Retinal pigment epithelial cell (primary cell): ENCODE measurements around the gene MANBA.

Source experiments
- DNase-seq: peaks from one replicate; pipeline ENCODE4 v3.0.0-alpha.2; 2010; ENCODE audit warnings: low read depth
- H3K4me3 ChIP-seq: 2 replicates; pipeline ENCODE4 v1.5.1; 2011; ENCODE audit warnings: mild to moderate bottlenecking, low read length, control low read depth, moderate library complexity
- TF ChIP-seq, protein P1 (sequence below): conservative IDR thresholded peaks from 2 replicates; pipeline ENCODE4 v1.5.1; 2011; ENCODE audit warnings: low read depth, low read length, control low read depth, inconsistent platforms

Gene MANBA

DNA sequence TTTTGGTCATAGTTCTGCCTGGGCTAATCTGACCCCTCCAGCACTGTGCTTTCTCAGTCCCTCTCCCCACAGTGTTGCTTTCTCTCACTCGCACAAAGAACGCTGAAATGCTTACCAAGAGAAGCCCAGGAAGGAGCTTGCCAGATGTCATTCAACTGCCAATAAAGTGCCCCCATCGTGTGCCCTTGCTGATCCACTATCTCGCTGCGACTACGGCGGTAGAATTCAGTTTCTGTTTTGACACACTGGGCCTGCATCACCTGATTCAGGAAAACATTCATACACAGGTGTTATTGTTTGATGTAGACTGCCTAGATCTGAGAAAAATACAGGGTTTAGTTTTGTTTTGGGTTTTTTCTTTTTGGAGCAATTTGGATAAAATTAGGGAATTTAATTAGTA is 121.2 kb downstream of the MANBA start:
- TF ChIP-seq, protein P1, sequence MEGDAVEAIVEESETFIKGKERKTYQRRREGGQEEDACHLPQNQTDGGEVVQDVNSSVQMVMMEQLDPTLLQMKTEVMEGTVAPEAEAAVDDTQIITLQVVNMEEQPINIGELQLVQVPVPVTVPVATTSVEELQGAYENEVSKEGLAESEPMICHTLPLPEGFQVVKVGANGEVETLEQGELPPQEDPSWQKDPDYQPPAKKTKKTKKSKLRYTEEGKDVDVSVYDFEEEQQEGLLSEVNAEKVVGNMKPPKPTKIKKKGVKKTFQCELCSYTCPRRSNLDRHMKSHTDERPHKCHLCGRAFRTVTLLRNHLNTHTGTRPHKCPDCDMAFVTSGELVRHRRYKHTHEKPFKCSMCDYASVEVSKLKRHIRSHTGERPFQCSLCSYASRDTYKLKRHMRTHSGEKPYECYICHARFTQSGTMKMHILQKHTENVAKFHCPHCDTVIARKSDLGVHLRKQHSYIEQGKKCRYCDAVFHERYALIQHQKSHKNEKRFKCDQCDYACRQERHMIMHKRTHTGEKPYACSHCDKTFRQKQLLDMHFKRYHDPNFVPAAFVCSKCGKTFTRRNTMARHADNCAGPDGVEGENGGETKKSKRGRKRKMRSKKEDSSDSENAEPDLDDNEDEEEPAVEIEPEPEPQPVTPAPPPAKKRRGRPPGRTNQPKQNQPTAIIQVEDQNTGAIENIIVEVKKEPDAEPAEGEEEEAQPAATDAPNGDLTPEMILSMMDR = no peak
- DNase-seq = no peak

DNA sequence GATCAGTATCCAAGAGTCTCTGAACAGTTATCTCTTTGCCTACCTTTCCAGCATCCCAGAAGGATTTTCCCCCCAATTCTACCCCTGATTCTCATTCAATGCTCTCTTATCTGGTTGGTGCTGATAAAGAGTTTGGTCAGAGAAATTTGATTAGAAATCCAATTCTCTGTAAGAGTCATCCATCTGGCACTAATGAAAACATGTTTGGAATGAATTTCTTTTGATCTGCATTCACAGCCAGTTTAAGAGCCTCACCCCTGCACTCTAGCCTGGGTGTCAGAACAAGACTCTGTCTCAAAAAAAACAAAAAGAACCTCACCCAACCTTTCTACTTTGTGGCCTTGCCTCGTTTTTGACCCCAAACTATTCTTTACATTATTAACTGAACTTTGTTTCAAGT is 122.1 kb downstream of the MANBA start:
- TF ChIP-seq, protein P1 = no peak
- no peak overlapping the region for H3K4me3 ChIP-seq
- no peak for DNase-seq

More for the DNA sequence above, 121.2 kb downstream of the MANBA start:
- H3K4me3 ChIP-seq = no peak overlapping the region

- DNase-seq = no peak
- H3K4me3 ChIP-seq = no peak overlapping the region
- TF ChIP-seq, protein P1 = no peak
These were observed 123.4 kb downstream of the MANBA start for GRCh38 chr4:102637391-102637790.

DNA sequence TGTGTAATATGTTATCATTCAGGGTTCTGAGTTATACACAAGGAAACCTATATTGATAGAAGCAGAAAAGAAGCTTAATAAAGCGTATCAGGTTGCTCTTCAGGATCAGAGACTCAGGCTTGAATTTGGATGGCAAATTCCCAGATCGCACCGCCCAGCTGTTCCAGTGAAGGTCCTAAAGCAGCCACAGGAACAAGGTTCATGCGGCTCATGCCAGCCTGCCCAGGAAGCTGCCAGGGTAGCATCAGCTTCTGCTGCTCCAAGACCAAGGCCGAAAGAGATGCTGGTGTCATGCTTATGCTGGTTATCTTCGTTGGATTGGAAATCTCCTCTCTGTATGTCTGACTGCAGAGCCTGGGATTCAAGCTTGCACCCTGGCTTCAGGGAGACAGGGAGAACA is 127.7 kb downstream of the MANBA start:
- H3K4me3 ChIP-seq = no peak overlapping the region
- TF ChIP-seq, protein P1 = no peak
- no peak for DNase-seq

GRCh38 chr4:102632241-102633065 is 128.3 kb downstream of the MANBA start:
- no peak for DNase-seq
- TF ChIP-seq, protein P1 = no peak
- no peak overlapping the region for H3K4me3 ChIP-seq

DNA sequence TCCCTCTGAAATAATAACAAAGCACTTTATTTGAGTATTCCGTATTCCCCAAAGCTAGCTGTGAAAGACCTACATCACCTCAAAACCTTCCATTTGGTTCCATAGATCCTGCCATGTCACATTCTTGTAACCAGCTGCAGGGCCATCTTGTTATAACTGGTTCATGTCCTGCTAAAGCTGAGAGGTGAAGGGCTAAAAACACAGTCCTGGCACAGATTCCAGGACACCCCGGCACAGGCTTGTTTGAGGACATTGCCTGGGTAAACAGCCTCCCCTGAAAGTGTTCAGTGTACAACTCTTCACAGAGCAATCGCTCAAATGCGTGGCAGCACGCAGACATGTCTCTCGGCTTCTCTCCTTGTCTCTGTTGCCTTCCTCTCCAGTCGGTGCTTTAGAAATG is 129.2 kb downstream of the MANBA start:
- DNase-seq = no peak
- no peak overlapping the region for H3K4me3 ChIP-seq
- TF ChIP-seq, protein P1 = no peak

GRCh38 chr4:102629673-102630072 is 131.1 kb downstream of the MANBA start:
- H3K4me3 ChIP-seq = no peak overlapping the region
- no peak for DNase-seq
- TF ChIP-seq, protein P1 = no peak
